H1 (cell line): ENCODE data around the gene TCIRG1. TPM values are rescaled to one million over a fixed set of nuclear protein-coding genes. Genes with fewer than 3 reads are reported as not detected.

Experiments
- CTCF ChIA-PET: fragments of 300-600 bp; sonication (Branson Sonifier 250); formaldehyde crosslinking; loops from one replicate; lab custom pipeline; 2021; ENCODE audit not compliant: partially characterized antibody; lab: Charles Lee
- POLR2A ChIA-PET: fragments of 300-600 bp; sonication (Branson Sonifier 250); formaldehyde crosslinking; loops from one replicate; lab custom pipeline; 2021; ENCODE audit warnings: inconsistent platforms; ENCODE audit not compliant: partially characterized antibody; lab: Charles Lee
- DNase-seq, 2 experiments: peaks; one replicate each; pipeline versions ENCODE4 v3.0.0 to v3.0.0-alpha.2; 2010 to 2022; ENCODE audit warnings: low spot score in 2 of 2, low read depth in 1 of 2, mixed read lengths in 1 of 2
- FAIRE-seq: peaks from 2 replicates; lab custom pipeline; 2011; peaks lifted over from hg19 to GRCh38; lab: Jason Lieb, UNC
- H2AFZ ChIP-seq: 2 replicates; pipeline ENCODE4 v1.8.1; 2012; ENCODE audit warnings: low read length, inconsistent platforms
- H2AK5ac ChIP-seq: 2 replicates; pipeline ENCODE4 v1.6.1; 2013; ENCODE audit warnings: low read depth, low read length
- H2BK120ac ChIP-seq: replicated peaks from 2 replicates; pipeline ENCODE3; 2013; ENCODE audit warnings: low read depth, low read length, inconsistent platforms
- H2BK12ac ChIP-seq: 2 replicates; pipeline ENCODE4 v1.6.1; 2013; ENCODE audit warnings: low read depth, low read length
- H2BK15ac ChIP-seq: 2 replicates; pipeline ENCODE4 v1.6.1; 2013; ENCODE audit warnings: low read length
- H2BK20ac ChIP-seq: 2 replicates; pipeline ENCODE4 v1.6.1; 2013; ENCODE audit warnings: low read length
- H2BK5ac ChIP-seq: 2 replicates; pipeline ENCODE4 v1.6.1; 2013; ENCODE audit warnings: low read depth, low read length
- H3K14ac ChIP-seq: 2 replicates; pipeline ENCODE4 v1.6.1; 2013; ENCODE audit warnings: inconsistent platforms; ENCODE audit not compliant: insufficient read length
- H3K18ac ChIP-seq: 2 replicates; pipeline ENCODE4 v1.6.1; 2013; ENCODE audit warnings: low read length; ENCODE audit errors: extremely low read depth
- H3K23ac ChIP-seq: 2 replicates; pipeline ENCODE4 v1.6.1; 2013; ENCODE audit warnings: inconsistent platforms; ENCODE audit not compliant: insufficient read length
- H3K23me2 ChIP-seq: 2 replicates; pipeline ENCODE4 v1.6.1; 2013; ENCODE audit warnings: low read depth, low read length
- H3K27ac ChIP-seq: 2 replicates; pipeline ENCODE4 v1.6.1; 2011; ENCODE audit warnings: low read depth, low read length, inconsistent platforms
- H3K27me3 ChIP-seq, 4 experiments: replicated peaks in 1 of 4; 1 replicate in 1 of 4; 2 replicates in 3 of 4; pipeline versions ENCODE4 v1.6.1 to v1.8.1; 2011 to 2013; ENCODE audit warnings: low read length in 3 of 4, mild to moderate bottlenecking in 3 of 4, inconsistent platforms in 2 of 4, mixed read lengths in 2 of 4, moderate library complexity in 1 of 4; ENCODE audit not compliant: control insufficient read depth in 3 of 4, insufficient read depth in 3 of 4; ENCODE audit errors: extremely low read depth in 1 of 4
- H3K36me3 ChIP-seq, 4 experiments: 2 replicates each; pipeline versions ENCODE4 v1.6.1 to v1.8.1; 2011 to 2013; ENCODE audit warnings: mild to moderate bottlenecking in 4 of 4, low read length in 3 of 4, moderate library complexity in 2 of 4, control low read depth in 1 of 4, inconsistent platforms in 1 of 4; ENCODE audit not compliant: insufficient read depth in 4 of 4, control insufficient read depth in 2 of 4
- H3K4ac ChIP-seq: replicated peaks from 2 replicates; pipeline ENCODE3; 2013; ENCODE audit warnings: low read length, low read depth, mixed read lengths, inconsistent platforms; ENCODE audit not compliant: insufficient read length
- H3K4me1 ChIP-seq, 4 experiments: replicated peaks in 1 of 4; 1 replicate in 1 of 4; 2 replicates in 3 of 4; pipeline versions ENCODE4 v1.6.1 to v1.8.1; 2011 to 2013; ENCODE audit warnings: low read length in 3 of 4, inconsistent platforms in 2 of 4, mixed read lengths in 1 of 4; ENCODE audit not compliant: insufficient read depth in 4 of 4, control insufficient read depth in 3 of 4
- H3K4me2 ChIP-seq, 2 experiments: 2 replicates each; pipeline versions ENCODE4 v1.6.1 to v1.8.1; 2011 to 2013; ENCODE audit warnings: low read depth in 2 of 2, low read length in 2 of 2, control low read depth in 1 of 2, inconsistent platforms in 1 of 2, mild to moderate bottlenecking in 1 of 2; ENCODE audit not compliant: insufficient read depth in 1 of 2
- H3K4me3 ChIP-seq, 4 experiments: fragments of 200-600, 300-600 bp in 1 of 4; sonication (generic), shearing (Covaris generic), sonication (Bioruptor Twin) in 1 of 4; 2 replicates each; pipeline versions ENCODE4 v1.5.1 to v1.8.1; 2011 to 2016; ENCODE audit warnings: low read length in 4 of 4, low read depth in 3 of 4, control low read depth in 2 of 4, inconsistent platforms in 2 of 4, mild to moderate bottlenecking in 2 of 4, mixed read lengths in 1 of 4, moderate library complexity in 1 of 4; ENCODE audit not compliant: insufficient read depth in 2 of 4; ENCODE audit errors: extremely low read depth in 1 of 4
- H3K56ac ChIP-seq: replicated peaks from 2 replicates; pipeline ENCODE3; 2013; ENCODE audit warnings: low read depth, mild to moderate bottlenecking, mixed read lengths, low read length, inconsistent platforms; ENCODE audit not compliant: insufficient read length
- H3K79me1 ChIP-seq: 2 replicates; pipeline ENCODE4 v1.6.1; 2013; ENCODE audit warnings: low read depth, low read length, control low read depth
- H3K79me2 ChIP-seq, 2 experiments: 2 replicates each; pipeline versions ENCODE4 v1.6.1 to v1.8.1; 2012 to 2013; ENCODE audit warnings: low read length in 2 of 2, mild to moderate bottlenecking in 2 of 2, inconsistent platforms in 1 of 2; ENCODE audit not compliant: insufficient read depth in 2 of 2, control insufficient read depth in 1 of 2
- H3K9ac ChIP-seq, 4 experiments: replicated peaks in 1 of 4; 1 replicate in 1 of 4; 2 replicates in 3 of 4; pipeline versions ENCODE4 v1.6.1 to v1.8.1; 2011 to 2013; ENCODE audit warnings: low read depth in 3 of 4, low read length in 3 of 4, control low read depth in 2 of 4, mild to moderate bottlenecking in 2 of 4, moderate library complexity in 2 of 4, inconsistent platforms in 1 of 4; ENCODE audit errors: extremely low read depth in 1 of 4
- H3K9me3 ChIP-seq, 2 experiments: 2 replicates each; pipeline versions ENCODE4 v1.6.1 to v1.8.1; 2012 to 2013; ENCODE audit warnings: mild to moderate bottlenecking in 2 of 2, moderate library complexity in 2 of 2, control low read depth in 1 of 2, inconsistent platforms in 1 of 2, low read depth in 1 of 2, low read length in 1 of 2, mixed read lengths in 1 of 2; ENCODE audit not compliant: insufficient read depth in 2 of 2
- H4K20me1 ChIP-seq, 2 experiments: replicated peaks in 1 of 2; 2 replicates each; pipeline versions ENCODE3 to v1.8.1; 2011 to 2013; ENCODE audit warnings: inconsistent platforms in 2 of 2, low read length in 2 of 2, mild to moderate bottlenecking in 1 of 2; ENCODE audit not compliant: insufficient read depth in 2 of 2, control insufficient read depth in 1 of 2
- H4K5ac ChIP-seq: 2 replicates; pipeline ENCODE4 v1.6.1; 2013; ENCODE audit warnings: low read length, low read depth, mixed read lengths, inconsistent platforms; ENCODE audit not compliant: insufficient read length
- H4K8ac ChIP-seq: 2 replicates; pipeline ENCODE4 v1.8.0; 2013; ENCODE audit warnings: mild to moderate bottlenecking, moderate library complexity, low read length, inconsistent platforms; ENCODE audit not compliant: insufficient read depth; ENCODE audit errors: extremely low read depth
- H4K91ac ChIP-seq: replicated peaks from 2 replicates; pipeline ENCODE3; 2013; ENCODE audit warnings: low read length, mixed read lengths, inconsistent platforms; ENCODE audit not compliant: insufficient read length
- CBX8 ChIP-seq: fragments of 300-800, 300-1000 bp; sonication (generic); IDR thresholded peaks from 2 replicates; pipeline ENCODE4 v1.7.1; 2016; ENCODE audit warnings: low read depth, low read length, borderline replicate concordance
- CHD2 ChIP-seq: IDR thresholded peaks from 2 replicates; pipeline ENCODE4 v1.6.1; 2012; ENCODE audit warnings: low read length, improper control_type of control experiment
- CREB1 ChIP-seq: IDR thresholded peaks from 2 replicates; pipeline ENCODE4 v1.6.1; 2012; ENCODE audit warnings: inconsistent platforms
- EGR1 ChIP-seq: IDR thresholded peaks from 2 replicates; pipeline ENCODE4 v1.6.1; 2011; ENCODE audit warnings: low read depth, low read length, borderline replicate concordance
- SAP30 ChIP-seq: fragments of 300-600 bp; sonication (generic); IDR thresholded peaks from 2 replicates; pipeline ENCODE4 v1.7.1; 2012; ENCODE audit warnings: low read length, moderate library complexity, mild to moderate bottlenecking, inconsistent platforms; ENCODE audit not compliant: insufficient read depth, insufficient replicate concordance
- SIRT6 ChIP-seq: IDR thresholded peaks from one replicate; pipeline ENCODE4 v1.7.1; 2012; ENCODE audit warnings: low read length, inconsistent platforms
- SP1 ChIP-seq: IDR thresholded peaks from 2 replicates; pipeline ENCODE4 v1.6.1; 2011; ENCODE audit warnings: low read depth, low read length
- SP4 ChIP-seq: IDR thresholded peaks from 2 replicates; pipeline ENCODE4 v1.6.1; 2012; ENCODE audit warnings: low read length, inconsistent platforms
- TBP ChIP-seq: IDR thresholded peaks from 2 replicates; pipeline ENCODE4 v1.6.1; 2011; ENCODE audit warnings: low read depth, low read length, improper control_type of control experiment
- WGBS, 2 experiments: shearing (Covaris generic) in 1 of 2; methylation state at CpG; one replicate each; pipeline versions ENCODE4 v1.1.6 to v1.1.7; 2013 to 2015; ENCODE audit warnings: low lambda C conversion rate in 2 of 2, mixed read lengths in 2 of 2, inconsistent platforms in 1 of 2, low coverage in 1 of 2, missing lambda C conversion rate in 1 of 2; ENCODE audit not compliant: insufficient replicate concordance in 2 of 2, insufficient coverage in 1 of 2, insufficient read length in 1 of 2; ENCODE audit errors: extremely low coverage in 1 of 2, missing lambda C conversion rate in 1 of 2; 5-methylcytosine and 5-hydroxymethylcytosine counted together
- polyA plus RNA-seq, 7 experiments: library from polyadenylated mRNA; depleted of rRNA in 3 of 7; stranded (reverse) in 5 of 7; unstranded in 2 of 7; fragments of >200 nt in 5 of 7; fragments of 200-250 nt in 2 of 7; gene quantifications; 1 replicate in 5 of 7; 2 replicates in 1 of 7; 4 replicates in 1 of 7; pipeline versions ENCODE4 v1.2.1 to v1.2.3, GENCODE V29; 2011 to 2013; ENCODE audit warnings: missing spikeins in 2 of 7, mixed read lengths in 2 of 7
- total RNA-seq: library from RNA; stranded (reverse); fragmentation: NEBNext Ultra II Directional; extraction: Animal tissue kit (Norgen Biotek cat#: 25700); gene quantifications from 2 replicates; pipeline ENCODE4 v1.2.1, GENCODE V29; 2021

The TCIRG1 gene
- total and polyA plus RNA-seq, 2 of the 8 experiments (the other 6 are each of a cell fraction or from before 2014, with no cell fraction given) = 25.3 to 39.6 TPM

- H3K4me2 ChIP-seq = no peak overlapping the region
- no peaks in the 10 kb centered on the region for H3K36me3 ChIP-seq
- H3K14ac ChIP-seq = no peak overlapping the region
- DNase-seq (no peak), FAIRE-seq (no peak)
- no peak overlapping the region for H2BK5ac ChIP-seq
- H3K9ac ChIP-seq = no peak overlapping the region
- 92% methylated on average over 14 of the region's 14 CpGs; no CpG with 5 or more reads in 1 of the 2 experiments for WGBS, 2 experiments
- no peaks in the 10 kb centered on the region for H3K79me1 ChIP-seq
- H2BK15ac ChIP-seq = no peak overlapping the region
- TF ChIP-seq TBP (no peak), SIRT6 (no peak), SP1 (no peak), SP4 (no peak), CHD2 (no peak), EGR1 (no peak), SAP30 (no peak), CREB1 (no peak), CBX8 (no peak)
- H2BK20ac ChIP-seq = no peak overlapping the region
- H3K4me3 ChIP-seq = no peak overlapping the region
- H3K27ac ChIP-seq = no peak overlapping the region
- no peak overlapping the region for H3K4ac ChIP-seq
- H3K79me2 ChIP-seq = no peaks in the 10 kb centered on the region
- H4K5ac ChIP-seq = no peak overlapping the region
- H2BK12ac ChIP-seq = no peak overlapping the region
- no peaks in the 10 kb centered on the region for H3K9me3 ChIP-seq
- ChIA-PET CTCF (interaction anchor here (1.5 to 1.6 kb wide), 2 partner anchors 17 to 25 kb away, joined by 5 to 6 read pairs; partner anchors contain the start of gene TCIRG1), POLR2A (interaction anchor here (1.1 to 2.8 kb wide), 3 partner anchors 17 to 29 kb away, joined by 3 to 14 read pairs (median 4); partner anchors contain the start of gene TCIRG1)
- H2AFZ ChIP-seq = no peak overlapping the region
- H4K20me1 ChIP-seq = no peaks in the 10 kb centered on the region
- no peak overlapping the region for H2BK120ac ChIP-seq
- no peaks in the 10 kb centered on the region for H3K27me3 ChIP-seq
- H4K8ac ChIP-seq = no peak overlapping the region; the same call in 1 of the 2 replicates
- no peak overlapping the region for H3K23ac ChIP-seq
- no peak overlapping the region for H3K18ac ChIP-seq
- H3K56ac ChIP-seq = no peak overlapping the region
- no peaks in the 10 kb centered on the region for H3K23me2 ChIP-seq
- H3K4me1 ChIP-seq = peaks cover 0 to 17% (median 12%) of the 10 kb centered on the region in 4 experiments; a peak in 6 of 7 replicates
- H4K91ac ChIP-seq = no peak overlapping the region
- H2AK5ac ChIP-seq = no peak overlapping the region
Observed at GRCh38 chr11:68013611-68014156, 25.1 kb upstream of the TCIRG1 start.
